Parietal lobe (tissue), 2 donors: ENCODE results near the gene ZDHHC1. TPM values are rescaled to one million over a fixed set of nuclear protein-coding genes. Genes with fewer than 3 reads are reported as not detected.

ENCODE experiments used
- small RNA-seq: library from RNA; depleted of rRNA; stranded (forward); fragments of <200 nt; gene quantifications from one replicate; pipeline ENCODE3, GENCODE V24; 2014; ENCODE audit warnings: low replicate concordance
- total RNA-seq: library from RNA; depleted of rRNA; stranded (reverse); fragments of >200 nt; gene quantifications from one replicate; pipeline ENCODE4 v1.2.3, GENCODE V29; 2014

ZDHHC1 gene, protein sequence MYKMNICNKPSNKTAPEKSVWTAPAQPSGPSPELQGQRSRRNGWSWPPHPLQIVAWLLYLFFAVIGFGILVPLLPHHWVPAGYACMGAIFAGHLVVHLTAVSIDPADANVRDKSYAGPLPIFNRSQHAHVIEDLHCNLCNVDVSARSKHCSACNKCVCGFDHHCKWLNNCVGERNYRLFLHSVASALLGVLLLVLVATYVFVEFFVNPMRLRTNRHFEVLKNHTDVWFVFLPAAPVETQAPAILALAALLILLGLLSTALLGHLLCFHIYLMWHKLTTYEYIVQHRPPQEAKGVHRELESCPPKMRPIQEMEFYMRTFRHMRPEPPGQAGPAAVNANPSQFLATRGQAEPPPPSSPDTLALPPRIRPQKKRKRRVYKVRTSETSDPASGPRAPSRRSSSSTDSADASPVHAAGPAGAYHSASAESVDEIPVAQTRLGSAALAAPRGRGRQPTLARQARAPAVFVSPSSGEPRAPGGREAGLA
- total RNA-seq, result 5.0 TPM

DNA sequence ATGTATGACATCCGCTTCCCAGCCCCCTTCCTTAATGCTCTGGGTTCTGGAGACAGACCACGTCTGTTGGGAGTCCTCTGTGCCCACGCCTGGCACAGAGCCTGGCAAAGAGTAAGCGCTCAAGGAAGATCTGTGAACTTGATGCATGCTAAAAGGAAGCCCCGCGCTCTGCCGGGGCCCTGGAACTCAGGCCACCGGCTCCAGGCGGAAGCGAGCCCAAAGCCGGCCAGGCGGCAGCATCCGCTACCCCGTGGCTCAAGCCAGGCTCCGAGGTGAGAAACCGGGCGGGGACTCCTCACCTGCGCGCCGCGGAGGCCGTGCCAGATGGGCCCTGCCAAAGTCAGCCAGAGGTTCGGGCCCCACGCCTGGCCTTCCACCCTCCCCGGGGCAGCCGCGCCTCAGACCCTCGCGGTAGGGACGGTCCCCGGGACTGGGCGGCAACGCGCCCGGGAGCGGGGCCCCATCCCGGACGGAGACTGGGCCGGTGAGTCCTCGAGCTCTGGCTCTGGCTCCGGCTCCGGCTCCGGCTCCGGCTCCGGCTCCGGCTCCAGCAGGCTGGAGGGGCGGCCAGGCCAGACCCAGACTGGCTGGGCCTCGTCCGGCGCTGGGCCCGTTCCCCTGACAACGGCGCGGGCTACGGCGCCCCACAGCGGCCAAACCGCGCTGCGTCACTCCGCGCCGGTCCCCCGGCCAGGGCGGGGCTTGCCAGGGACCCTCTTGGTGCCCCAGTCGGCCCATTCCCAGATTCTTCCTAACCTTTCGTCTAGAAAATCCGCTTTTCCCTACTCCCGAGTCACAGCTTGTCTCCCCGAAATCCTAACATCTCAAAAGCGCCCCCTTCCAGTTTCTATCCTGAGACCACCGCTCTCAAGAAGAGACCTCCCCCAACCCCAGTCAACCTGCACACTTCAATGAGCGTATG lies at the start of gene ZDHHC1:
Gene ZDHHC1 (minus strand): TSS at position 606 of the 922 bp plus-strand sequence. CDS start 8,702 bp downstream, outside the sequence.

DNA sequence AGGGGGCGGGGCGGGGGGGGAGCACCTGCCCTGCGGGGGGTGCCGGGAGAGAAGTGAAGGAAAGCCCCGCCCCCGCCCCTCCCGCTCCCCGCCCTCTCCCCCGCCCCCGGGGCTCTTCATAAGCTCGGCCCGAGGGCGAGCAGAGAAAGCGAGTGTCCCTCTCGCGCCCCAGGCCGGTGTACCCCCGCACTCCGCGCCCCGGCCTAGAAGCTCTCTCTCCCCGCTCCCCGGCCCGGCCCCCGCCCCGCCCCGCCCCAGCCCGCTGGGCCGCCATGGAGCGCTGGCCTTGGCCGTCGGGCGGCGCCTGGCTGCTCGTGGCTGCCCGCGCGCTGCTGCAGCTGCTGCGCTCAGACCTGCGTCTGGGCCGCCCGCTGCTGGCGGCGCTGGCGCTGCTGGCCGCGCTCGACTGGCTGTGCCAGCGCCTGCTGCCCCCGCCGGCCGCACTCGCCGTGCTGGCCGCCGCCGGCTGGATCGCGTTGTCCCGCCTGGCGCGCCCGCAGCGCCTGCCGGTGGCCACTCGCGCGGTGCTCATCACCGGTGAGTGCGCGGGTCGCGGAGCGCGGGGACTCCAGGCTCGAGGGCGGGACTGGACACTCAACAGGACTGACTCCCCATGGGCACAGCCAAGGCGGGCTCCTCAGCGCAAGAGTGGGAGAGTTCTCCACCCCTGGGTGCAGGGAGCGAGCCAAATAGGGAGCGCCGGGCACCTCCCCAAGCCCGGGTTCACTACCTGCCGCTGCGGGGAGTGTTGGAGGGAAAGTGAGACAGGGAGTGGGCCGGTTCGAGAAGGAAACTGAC lies 14.9 kb upstream of the ZDHHC1 start, which contains the start of gene HSD11B2:
Gene HSD11B2 (plus strand): TSS at position 145 of the 798 bp plus-strand sequence. CDS start 128 bp downstream, at position 273.

GRCh38 chr16:67393111-67393787 lies 23.0 kb downstream of the ZDHHC1 start, which contains the start of gene TPPP3:
TPPP3 (minus strand) TSS chr16:67393498; CDS start chr16:67391111, 2,387 bp downstream.

Small RNA genes within 50 kb of the gene (small RNA-seq; reads per million reads assigned to genes)
- gene RNU1-123P, result not detected

Other genes starting within 250 kb of the ZDHHC1 start
- gene NOL3, start 245.9 kb downstream of the ZDHHC1 start, total RNA-seq, result 3.4 TPM
- 106 TPM for gene MATCAP1, start 232.5 kb downstream of the ZDHHC1 start, total RNA-seq
- gene EXOC3L1, start 226.3 kb downstream of the ZDHHC1 start, total RNA-seq, result 0.63 TPM
- gene E2F4, start 224.3 kb downstream of the ZDHHC1 start, total RNA-seq, result 41.0 TPM
- gene ELMO3, start 217.3 kb downstream of the ZDHHC1 start, total RNA-seq, result 0.94 TPM
- 27.2 TPM for gene TMEM208, start 189.3 kb downstream of the ZDHHC1 start, total RNA-seq
- gene FHOD1, start 169.0 kb downstream of the ZDHHC1 start, total RNA-seq, result 1.9 TPM
- 0.94 TPM for gene SLC9A5, start 167.5 kb downstream of the ZDHHC1 start, total RNA-seq
- gene PLEKHG4, start 136.9 kb downstream of the ZDHHC1 start, total RNA-seq, result 3.4 TPM
- gene KCTD19, start 89.7 kb downstream of the ZDHHC1 start, total RNA-seq, result 0.31 TPM
- 3.1 TPM for gene LRRC36, start 89.7 kb downstream of the ZDHHC1 start, total RNA-seq
- gene TPPP3, start 23.0 kb downstream of the ZDHHC1 start, total RNA-seq, result 3.8 TPM
- gene HSD11B2, start 14.6 kb upstream of the ZDHHC1 start, total RNA-seq, result not detected
- 91.4 TPM for gene ATP6V0D1, start 64.7 kb upstream of the ZDHHC1 start, total RNA-seq
- not detected for gene AGRP, start 67.1 kb upstream of the ZDHHC1 start, total RNA-seq
- 61.3 TPM for gene RIPOR1, start 112.4 kb upstream of the ZDHHC1 start, total RNA-seq
- gene CTCF, start 146.0 kb upstream of the ZDHHC1 start, total RNA-seq, result 61.7 TPM
- gene CARMIL2, start 228.7 kb upstream of the ZDHHC1 start, total RNA-seq, result 3.1 TPM
- 27.2 TPM for gene ACD, start 243.8 kb upstream of the ZDHHC1 start, total RNA-seq
- gene PARD6A, start 244.5 kb upstream of the ZDHHC1 start, total RNA-seq, result 7.8 TPM